RWPE1 (cell line): ENCODE measurements around the gene GNAZ.

ENCODE experiments used
- CTCF ChIA-PET: fragments of 350-600 bp; sonication (Branson Sonifier 250); formaldehyde crosslinking; extraction: SDS; loops from one replicate; lab custom pipeline; 2021; lab: Yijun Ruan, JAX
- POLR2A ChIA-PET: fragments of 400-600 bp; formaldehyde crosslinking; extraction: SDS; loops from one replicate; lab custom pipeline; 2020; ENCODE audit warnings: antibody characterized with exemption; ENCODE audit not compliant: low non-redundant PET; lab: Yijun Ruan, JAX
- DNase-seq: peaks from one replicate; pipeline ENCODE4 v3.0.0; 2012; ENCODE audit warnings: low spot score
- H3K27ac ChIP-seq: fragments of 450-650 bp; 2 replicates; pipeline ENCODE4 v1.5.1; 2017
- CTCF ChIP-seq: fragments of 450-650 bp; conservative IDR thresholded peaks from 2 replicates; pipeline ENCODE4 v1.5.1; 2017; ENCODE audit warnings: low read depth, mild to moderate bottlenecking

The GNAZ gene

DNA sequence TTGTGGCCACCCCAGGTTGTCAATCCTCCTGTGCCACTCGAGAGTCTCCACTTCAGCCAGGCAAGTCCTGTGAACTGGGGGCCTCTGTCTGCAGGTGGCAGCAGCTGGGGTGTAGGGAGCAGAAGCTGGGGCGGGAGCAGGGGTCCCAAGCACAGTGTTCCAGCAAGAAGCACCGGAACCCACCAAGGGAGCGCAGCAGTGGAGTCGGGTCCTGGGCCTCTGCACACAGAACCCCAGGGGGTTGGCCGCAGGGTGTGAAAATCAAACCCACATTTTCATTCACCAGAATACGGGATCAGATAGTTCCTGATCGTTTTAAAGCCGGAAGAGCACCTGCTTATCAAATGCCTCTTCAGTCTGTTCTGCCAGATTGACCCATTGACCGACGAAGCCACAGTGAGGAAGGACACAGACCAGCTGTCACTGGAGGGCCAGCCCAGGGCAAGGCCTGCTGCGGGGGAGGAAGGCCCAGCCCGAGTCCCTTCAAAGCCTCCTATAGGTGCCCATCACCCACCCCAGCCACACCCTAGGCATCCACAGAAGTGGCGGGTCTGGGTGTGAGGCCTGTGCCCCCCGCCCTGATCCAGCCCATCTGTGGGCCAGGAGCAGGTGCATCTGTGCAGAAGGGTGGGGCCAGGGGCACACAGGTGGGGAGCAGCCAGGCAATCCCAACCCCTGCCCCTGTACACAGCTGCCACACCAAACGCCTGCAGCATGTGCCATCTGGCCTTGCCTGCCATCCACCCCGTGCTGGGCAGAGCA, 37.3 kb downstream of the GNAZ start:
- DNase-seq = no peak
- no peak overlapping the region for H3K27ac ChIP-seq
- ChIA-PET CTCF (no interaction called here), POLR2A (no interaction called here)
- TF ChIP-seq CTCF = no peak

DNA sequence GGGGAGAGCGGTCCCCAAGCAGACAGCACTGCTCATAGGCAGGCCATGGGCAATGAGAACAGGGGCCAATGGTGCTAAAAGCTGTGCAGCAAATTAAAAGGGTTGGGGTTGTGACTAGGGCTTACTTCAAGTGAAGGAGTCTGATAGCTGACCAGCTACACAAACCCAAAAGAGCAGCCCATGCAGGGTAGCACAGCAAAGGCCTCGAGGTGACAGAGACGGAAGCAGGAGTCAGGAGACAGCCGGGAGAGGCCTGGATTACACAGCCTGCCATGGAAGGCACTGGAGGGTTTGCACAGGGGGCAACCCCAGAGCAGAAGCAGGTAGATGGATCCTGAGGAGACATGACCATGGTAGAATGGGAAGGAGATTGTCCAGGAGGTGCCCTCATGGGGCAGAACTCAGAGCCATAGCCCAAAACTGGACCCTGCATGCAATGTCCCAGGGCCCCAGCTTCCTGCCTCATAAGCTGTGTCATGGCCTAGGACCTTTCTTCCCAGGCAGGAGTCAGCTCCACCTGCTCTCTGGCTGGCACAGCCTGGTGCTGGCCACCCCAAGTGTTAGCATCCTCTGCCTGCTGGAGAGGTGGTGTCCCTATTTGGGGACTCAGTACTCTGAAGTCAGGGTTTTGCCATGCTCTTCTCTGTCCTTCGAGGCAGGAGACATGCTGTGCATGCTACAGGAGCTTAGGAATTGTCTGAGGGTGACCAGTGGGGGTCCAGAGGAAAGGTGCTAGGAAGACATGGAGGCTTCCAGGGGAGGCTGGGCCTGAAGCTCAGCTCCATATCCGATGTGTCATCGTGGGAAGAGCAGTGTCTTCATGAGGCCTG, 38.1 kb downstream of the GNAZ start:
- no peak for DNase-seq
- CTCF ChIA-PET = no interaction called here
- POLR2A ChIA-PET = no interaction called here
- no peak overlapping the region for H3K27ac ChIP-seq
- no peak for TF ChIP-seq CTCF

GRCh38 chr22:23109079-23109347, 38.7 kb downstream of the GNAZ start:
- CTCF ChIA-PET = no interaction called here
- TF ChIP-seq CTCF = no peak
- POLR2A ChIA-PET = no interaction called here
- DNase-seq = no peak
- no peak overlapping the region for H3K27ac ChIP-seq

DNA sequence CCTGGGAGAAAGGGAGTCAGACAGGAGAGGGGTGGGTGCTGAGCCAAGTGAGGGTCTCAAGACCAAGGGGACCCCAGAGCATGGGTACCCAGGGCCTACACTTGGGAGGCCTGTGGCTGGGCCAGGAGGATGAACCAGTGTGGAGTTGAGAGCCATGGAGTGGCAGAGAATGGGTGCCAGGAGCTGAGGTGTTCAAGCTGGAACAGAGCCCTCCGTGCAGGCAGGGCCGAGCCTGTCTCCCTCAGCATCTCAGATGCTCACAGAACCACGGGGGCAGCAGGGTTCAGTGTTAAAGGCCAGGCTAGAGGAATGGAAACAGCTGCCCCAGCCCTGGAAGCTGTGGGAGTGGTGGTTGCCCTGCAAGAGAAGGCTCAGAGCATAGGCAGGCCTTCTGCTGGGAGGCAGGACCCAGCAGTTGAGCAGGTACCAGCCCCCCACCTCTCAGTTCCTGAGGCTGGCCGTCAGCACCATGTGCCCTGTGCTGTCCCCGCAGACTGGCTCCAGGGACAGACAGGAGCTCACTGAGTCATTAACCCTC, 39.2 kb downstream of the GNAZ start:
- no peak for TF ChIP-seq CTCF
- POLR2A ChIA-PET = no interaction called here
- H3K27ac ChIP-seq = no peak overlapping the region
- CTCF ChIA-PET = interaction anchor here (0.6 kb wide), 1 partner anchor 12 kb away, joined by 5 read pairs; no protein-coding TSS in a partner anchor
- DNase-seq = no peak

DNA sequence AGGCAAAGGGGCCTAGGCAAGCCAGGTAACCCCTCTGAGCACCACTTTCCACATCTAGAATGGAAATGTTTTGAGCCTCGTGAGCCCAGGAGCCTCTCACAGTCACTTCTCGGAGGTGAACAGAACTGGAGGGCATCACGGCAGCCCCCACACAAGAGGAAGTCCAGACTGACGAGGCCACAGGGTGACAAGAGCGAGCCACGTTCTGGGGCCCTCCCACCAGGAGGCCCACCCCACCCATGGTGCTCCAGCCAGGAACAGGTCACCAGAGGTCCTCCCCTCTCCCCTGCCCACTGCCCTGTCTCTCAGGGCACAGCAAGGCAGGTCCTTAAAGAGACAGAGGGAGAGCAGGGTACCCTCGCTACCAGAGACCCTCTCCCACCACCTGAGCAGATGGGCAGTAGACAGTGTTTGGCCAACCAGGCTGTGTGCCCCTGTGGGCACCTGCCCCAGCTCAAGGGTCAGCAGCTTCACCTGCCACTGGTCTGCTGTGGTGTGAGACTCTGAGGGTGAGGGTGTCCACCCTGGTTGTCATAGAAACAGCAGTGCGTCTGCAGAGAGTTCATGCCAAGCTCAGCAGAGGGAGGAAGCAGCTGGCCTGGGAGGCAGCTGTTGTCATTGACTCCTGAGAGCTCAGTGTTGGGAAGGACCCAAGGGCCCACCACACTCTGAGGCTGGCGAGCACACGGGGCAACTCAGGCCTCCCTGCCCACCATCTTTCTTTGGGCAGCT, 40.0 kb downstream of the GNAZ start:
- TF ChIP-seq CTCF = no peak
- H3K27ac ChIP-seq = no peak overlapping the region
- POLR2A ChIA-PET = no interaction called here
- CTCF ChIA-PET = no interaction called here
- DNase-seq = no peak

GRCh38 chr22:23110922-23111527, 40.7 kb downstream of the GNAZ start:
- TF ChIP-seq CTCF = no peak
- no peak for DNase-seq
- no peak overlapping the region for H3K27ac ChIP-seq
- ChIA-PET POLR2A (no interaction called here), CTCF (no interaction called here)
